HG03135 (cell line): Measurements from ENCODE around the gene OSTF1.

Experiments
- ATAC-seq: cut with Tn5 transposase; IDR thresholded peaks from one replicate; pipeline ENCODE4 v1.9.1; 2021; ENCODE audit warnings: mild to moderate bottlenecking, moderate library complexity; ENCODE audit not compliant: unreplicated experiment

OSTF1 gene

GRCh38 chr9:75117564-75117963 is 29.2 kb downstream of the OSTF1 start:
- no peak for ATAC-seq

- ATAC-seq = no peak
Measured at GRCh38 chr9:75120686-75121085, 32.4 kb downstream of the OSTF1 start.

- ATAC-seq = no peak
Measured at GRCh38 chr9:75121914-75122558, 33.7 kb downstream of the OSTF1 start.

GRCh38 chr9:75123696-75124095 is 35.4 kb downstream of the OSTF1 start:
- ATAC-seq = no peak

GRCh38 chr9:75128535-75128934 is 40.2 kb downstream of the OSTF1 start:
- no peak for ATAC-seq

GRCh38 chr9:75130172-75130571 is 41.9 kb downstream of the OSTF1 start:
- no peak for ATAC-seq

- no peak for ATAC-seq
Measured at GRCh38 chr9:75130621-75131230, 42.4 kb downstream of the OSTF1 start.

- no peak for ATAC-seq
Measured at GRCh38 chr9:75131700-75132099, 43.4 kb downstream of the OSTF1 start.

- ATAC-seq = no peak
Measured at GRCh38 chr9:75132244-75132643, 43.9 kb downstream of the OSTF1 start.

- ATAC-seq = no peak
Measured at GRCh38 chr9:75133396-75133795, 45.1 kb downstream of the OSTF1 start.

- no peak for ATAC-seq
Measured at GRCh38 chr9:75134495-75134894, 46.2 kb downstream of the OSTF1 start.

- ATAC-seq = no peak
Measured at GRCh38 chr9:75138260-75139040, 50.1 kb downstream of the OSTF1 start.

GRCh38 chr9:75139201-75139600 is 50.9 kb downstream of the OSTF1 start:
- no peak for ATAC-seq

GRCh38 chr9:75140261-75140660 is 51.9 kb downstream of the OSTF1 start:
- no peak for ATAC-seq

- ATAC-seq = no peak
Measured at GRCh38 chr9:75142202-75142601, 53.9 kb downstream of the OSTF1 start.

GRCh38 chr9:75146229-75146628 is 57.9 kb downstream of the OSTF1 start:
- no peak for ATAC-seq

GRCh38 chr9:75147638-75148037 is 59.3 kb downstream of the OSTF1 start:
- ATAC-seq = peak; percentile 45

GRCh38 chr9:75148561-75148960 is 60.2 kb downstream of the OSTF1 start:
- ATAC-seq = no peak

- ATAC-seq = no peak
Measured at GRCh38 chr9:75149841-75150241, 61.5 kb downstream of the OSTF1 start.

- ATAC-seq = no peak
Measured at GRCh38 chr9:75150512-75150911, 62.2 kb downstream of the OSTF1 start.

- no peak for ATAC-seq
Measured at GRCh38 chr9:75152416-75152815, 64.1 kb downstream of the OSTF1 start.

GRCh38 chr9:75156858-75157257 is 68.5 kb downstream of the OSTF1 start:
- no peak for ATAC-seq
